WTC11 (cell line): ENCODE data around the gene SUN2. TPM values are rescaled to one million over a fixed set of nuclear protein-coding genes. Genes with fewer than 3 reads are reported as not detected.
A peak's percentile ranks its signal among the peaks of the same experiment; 100 is the strongest.

ENCODE experiments used
- ARID4B ChIP-seq: sonication (generic); formaldehyde crosslinking; IDR thresholded peaks from 2 replicates; pipeline ENCODE4 v1.8.0; 2023; ENCODE audit warnings: missing genetic modification reagents, mild to moderate bottlenecking, borderline replicate concordance
- ATF1 ChIP-seq: sonication (generic); formaldehyde crosslinking; IDR thresholded peaks from 2 replicates; pipeline ENCODE4 v1.8.1; 2023; ENCODE audit warnings: mild to moderate bottlenecking, moderate library complexity, missing genetic modification reagents
- CBFB ChIP-seq: sonication (generic); formaldehyde crosslinking; IDR thresholded peaks from 2 replicates; pipeline ENCODE4 v1.8.1; 2022; ENCODE audit warnings: mild to moderate bottlenecking, low read depth, missing genetic modification reagents
- E2F5 ChIP-seq: sonication (generic); formaldehyde crosslinking; IDR thresholded peaks from 2 replicates; pipeline ENCODE4 v1.8.1; 2022; ENCODE audit warnings: mild to moderate bottlenecking, moderate library complexity, missing genetic modification reagents
- ELF4 ChIP-seq: sonication (generic); formaldehyde crosslinking; IDR thresholded peaks from 2 replicates; pipeline ENCODE4 v1.8.1; 2022; ENCODE audit warnings: low read depth, mild to moderate bottlenecking, moderate library complexity, missing genetic modification reagents
- EMX1 ChIP-seq: fragments of 250-450 bp; sonication (Bioruptor Pico); IDR thresholded peaks from 2 replicates; pipeline ENCODE4 v1.8.0; 2021; ENCODE audit warnings: mild to moderate bottlenecking
- ERG ChIP-seq: fragments of 250-450 bp; sonication (Bioruptor Pico); IDR thresholded peaks from 2 replicates; pipeline ENCODE4 v1.8.0; 2021; ENCODE audit warnings: mild to moderate bottlenecking
- FOXP1 ChIP-seq: sonication (generic); formaldehyde crosslinking; IDR thresholded peaks from 2 replicates; pipeline ENCODE4 v1.8.0; 2022; ENCODE audit warnings: missing genetic modification reagents, mild to moderate bottlenecking, moderate library complexity, borderline replicate concordance
- MLX ChIP-seq: sonication (generic); formaldehyde crosslinking; IDR thresholded peaks from 2 replicates; pipeline ENCODE4 v1.8.1; 2023; ENCODE audit warnings: mild to moderate bottlenecking, missing genetic modification reagents, moderate library complexity
- NR1H2 ChIP-seq: sonication (generic); formaldehyde crosslinking; IDR thresholded peaks from 2 replicates; pipeline ENCODE4 v1.9.0; 2021; ENCODE audit warnings: mild to moderate bottlenecking, moderate library complexity, missing genetic modification reagents
- PREB ChIP-seq: sonication (generic); formaldehyde crosslinking; IDR thresholded peaks from 2 replicates; pipeline ENCODE4 v1.8.1; 2022; ENCODE audit warnings: mild to moderate bottlenecking, missing genetic modification reagents, moderate library complexity, borderline replicate concordance
- SMAD3 ChIP-seq: sonication (generic); formaldehyde crosslinking; IDR thresholded peaks from 2 replicates; pipeline ENCODE4 v1.8.0; 2022; ENCODE audit warnings: missing genetic modification reagents, mild to moderate bottlenecking, borderline replicate concordance
- SMAD4 ChIP-seq: sonication (generic); formaldehyde crosslinking; IDR thresholded peaks from 2 replicates; pipeline ENCODE4 v1.8.0; 2022; ENCODE audit warnings: mild to moderate bottlenecking, missing genetic modification reagents
- TEAD1 ChIP-seq: sonication (generic); formaldehyde crosslinking; IDR thresholded peaks from 2 replicates; pipeline ENCODE4 v1.8.0; 2022; ENCODE audit warnings: mild to moderate bottlenecking, missing genetic modification reagents
- TEAD4 ChIP-seq: sonication (generic); formaldehyde crosslinking; IDR thresholded peaks from 2 replicates; pipeline ENCODE4 v1.8.0; 2022; ENCODE audit warnings: mild to moderate bottlenecking, missing genetic modification reagents
- TP53 ChIP-seq: sonication (generic); formaldehyde crosslinking; IDR thresholded peaks from 2 replicates; pipeline ENCODE4 v1.8.1; 2023; ENCODE audit warnings: mild to moderate bottlenecking, missing genetic modification reagents
- ZNF138 ChIP-seq: sonication (generic); formaldehyde crosslinking; conservative IDR thresholded peaks from 2 replicates; pipeline ENCODE4 v1.8.1; 2022; ENCODE audit warnings: mild to moderate bottlenecking, moderate library complexity, missing genetic modification reagents
- ZNF232 ChIP-seq: sonication (generic); formaldehyde crosslinking; IDR thresholded peaks from 2 replicates; pipeline ENCODE4 v1.8.0; 2022; ENCODE audit warnings: mild to moderate bottlenecking, missing genetic modification reagents
- ZNF416 ChIP-seq: fragments of 250-450 bp; sonication (Bioruptor Pico); IDR thresholded peaks from 2 replicates; pipeline ENCODE4 v1.9.0; 2021; ENCODE audit warnings: mild to moderate bottlenecking, inconsistent platforms
- ZNF512 ChIP-seq: sonication (generic); formaldehyde crosslinking; IDR thresholded peaks from 2 replicates; pipeline ENCODE4 v1.8.1; 2022; ENCODE audit warnings: missing genetic modification reagents, borderline replicate concordance
- ZNF671 ChIP-seq: fragments of 250-450 bp; sonication (Bioruptor Pico); IDR thresholded peaks from 2 replicates; pipeline ENCODE4 v1.8.0; 2021; ENCODE audit warnings: mild to moderate bottlenecking
- total RNA-seq: library from RNA; stranded (reverse); gene quantifications from 3 replicates; pipeline ENCODE4 v1.2.3, GENCODE V29; 2021
- TF ChIP-seq, protein P1 (sequence below): fragments of 250-450 bp; sonication (Bioruptor Pico); IDR thresholded peaks from 2 replicates; pipeline ENCODE4 v1.9.0; 2021; ENCODE audit warnings: mild to moderate bottlenecking
- TF ChIP-seq, protein P2 (sequence below): sonication (generic); formaldehyde crosslinking; IDR thresholded peaks from 2 replicates; pipeline ENCODE4 v1.8.1; 2023; ENCODE audit warnings: mild to moderate bottlenecking, missing genetic modification reagents
- TF ChIP-seq, protein P3 (sequence below): fragments of 250-450 bp; sonication (Bioruptor Pico); IDR thresholded peaks from 2 replicates; pipeline ENCODE4 v1.9.0; 2021; ENCODE audit warnings: mild to moderate bottlenecking

SUN2 gene
- total RNA-seq, 1 experiment from 2014 or later, result 30.1 TPM

- no peak for TF ChIP-seq ZNF512
- no peak for TF ChIP-seq NR1H2 (CRISPR knock-in tag)
- TF ChIP-seq ZNF671 (CRISPR knock-in tag), result no peak
- TF ChIP-seq, protein P1, sequence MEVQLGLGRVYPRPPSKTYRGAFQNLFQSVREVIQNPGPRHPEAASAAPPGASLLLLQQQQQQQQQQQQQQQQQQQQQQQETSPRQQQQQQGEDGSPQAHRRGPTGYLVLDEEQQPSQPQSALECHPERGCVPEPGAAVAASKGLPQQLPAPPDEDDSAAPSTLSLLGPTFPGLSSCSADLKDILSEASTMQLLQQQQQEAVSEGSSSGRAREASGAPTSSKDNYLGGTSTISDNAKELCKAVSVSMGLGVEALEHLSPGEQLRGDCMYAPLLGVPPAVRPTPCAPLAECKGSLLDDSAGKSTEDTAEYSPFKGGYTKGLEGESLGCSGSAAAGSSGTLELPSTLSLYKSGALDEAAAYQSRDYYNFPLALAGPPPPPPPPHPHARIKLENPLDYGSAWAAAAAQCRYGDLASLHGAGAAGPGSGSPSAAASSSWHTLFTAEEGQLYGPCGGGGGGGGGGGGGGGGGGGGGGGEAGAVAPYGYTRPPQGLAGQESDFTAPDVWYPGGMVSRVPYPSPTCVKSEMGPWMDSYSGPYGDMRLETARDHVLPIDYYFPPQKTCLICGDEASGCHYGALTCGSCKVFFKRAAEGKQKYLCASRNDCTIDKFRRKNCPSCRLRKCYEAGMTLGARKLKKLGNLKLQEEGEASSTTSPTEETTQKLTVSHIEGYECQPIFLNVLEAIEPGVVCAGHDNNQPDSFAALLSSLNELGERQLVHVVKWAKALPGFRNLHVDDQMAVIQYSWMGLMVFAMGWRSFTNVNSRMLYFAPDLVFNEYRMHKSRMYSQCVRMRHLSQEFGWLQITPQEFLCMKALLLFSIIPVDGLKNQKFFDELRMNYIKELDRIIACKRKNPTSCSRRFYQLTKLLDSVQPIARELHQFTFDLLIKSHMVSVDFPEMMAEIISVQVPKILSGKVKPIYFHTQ (CRISPR knock-in tag), result no peak
- no peak for TF ChIP-seq SMAD4
- TF ChIP-seq, protein P2, sequence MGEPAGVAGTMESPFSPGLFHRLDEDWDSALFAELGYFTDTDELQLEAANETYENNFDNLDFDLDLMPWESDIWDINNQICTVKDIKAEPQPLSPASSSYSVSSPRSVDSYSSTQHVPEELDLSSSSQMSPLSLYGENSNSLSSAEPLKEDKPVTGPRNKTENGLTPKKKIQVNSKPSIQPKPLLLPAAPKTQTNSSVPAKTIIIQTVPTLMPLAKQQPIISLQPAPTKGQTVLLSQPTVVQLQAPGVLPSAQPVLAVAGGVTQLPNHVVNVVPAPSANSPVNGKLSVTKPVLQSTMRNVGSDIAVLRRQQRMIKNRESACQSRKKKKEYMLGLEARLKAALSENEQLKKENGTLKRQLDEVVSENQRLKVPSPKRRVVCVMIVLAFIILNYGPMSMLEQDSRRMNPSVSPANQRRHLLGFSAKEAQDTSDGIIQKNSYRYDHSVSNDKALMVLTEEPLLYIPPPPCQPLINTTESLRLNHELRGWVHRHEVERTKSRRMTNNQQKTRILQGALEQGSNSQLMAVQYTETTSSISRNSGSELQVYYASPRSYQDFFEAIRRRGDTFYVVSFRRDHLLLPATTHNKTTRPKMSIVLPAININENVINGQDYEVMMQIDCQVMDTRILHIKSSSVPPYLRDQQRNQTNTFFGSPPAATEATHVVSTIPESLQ (CRISPR knock-in tag), result no peak
- TF ChIP-seq, protein P3, sequence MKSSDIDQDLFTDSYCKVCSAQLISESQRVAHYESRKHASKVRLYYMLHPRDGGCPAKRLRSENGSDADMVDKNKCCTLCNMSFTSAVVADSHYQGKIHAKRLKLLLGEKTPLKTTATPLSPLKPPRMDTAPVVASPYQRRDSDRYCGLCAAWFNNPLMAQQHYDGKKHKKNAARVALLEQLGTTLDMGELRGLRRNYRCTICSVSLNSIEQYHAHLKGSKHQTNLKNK (CRISPR knock-in tag), result no peak
- no peak for TF ChIP-seq TEAD4 (CRISPR knock-in tag)
- TF ChIP-seq ARID4B (CRISPR knock-in tag), result no peak
- TF ChIP-seq E2F5 (CRISPR knock-in tag), result 0 out of 2 replicates have a peak, but pooled peaks have one; percentile 23
- TF ChIP-seq EMX1 (CRISPR knock-in tag), result no peak
- no peak for TF ChIP-seq ERG (CRISPR knock-in tag)
- TF ChIP-seq PREB (CRISPR knock-in tag), result no peak
- no peak for TF ChIP-seq TEAD1
- no peak for TF ChIP-seq CBFB (CRISPR knock-in tag)
- TF ChIP-seq ZNF232, result no peak
- no peak for TF ChIP-seq TP53 (CRISPR knock-in tag)
- no peak for TF ChIP-seq FOXP1
- no peak for TF ChIP-seq ZNF138 (CRISPR knock-in tag)
- TF ChIP-seq ZNF416 (CRISPR knock-in tag), result no peak
- no peak for TF ChIP-seq SMAD3 (CRISPR knock-in tag)
- TF ChIP-seq ELF4 (CRISPR knock-in tag), result no peak
- TF ChIP-seq ATF1, result no peak
- TF ChIP-seq MLX (CRISPR knock-in tag), result no peak
Measured at GRCh38 chr22:38755911-38756532, at the start of gene SUN2 (continued).
